GM23338 (cell line): ENCODE data around the gene TMEM14A. TPM values are rescaled to one million over a fixed set of nuclear protein-coding genes. Genes with fewer than 3 reads are reported as not detected.

Experiments
- ATAC-seq: fragments of 200-7000 bp; cut with Tn5 transposase; 3 replicates; pipeline ENCODE4 v1.9.1; 2020
- DNase-seq: peaks from one replicate; pipeline ENCODE4 v3.0.0-alpha.2; 2015; ENCODE audit warnings: low spot score
- H2AFZ ChIP-seq: fragments of 200-600 bp; sonication (generic); 2 replicates; pipeline ENCODE4 v1.8.0; 2016; ENCODE audit warnings: antibody characterized with exemption, mild to moderate bottlenecking, moderate library complexity
- H3F3A ChIP-seq: fragments of 200-600 bp; sonication (generic); replicated peaks from 2 replicates; pipeline ENCODE4 v1.8.0; 2017; ENCODE audit warnings: antibody characterized with exemption, mixed run types, low read depth
- H3K27ac ChIP-seq: fragments of 200-600 bp; sonication (generic); 2 replicates; pipeline ENCODE4 v1.6.1; 2016; ENCODE audit warnings: low read depth
- H3K27me3 ChIP-seq: fragments of 200-600 bp; sonication (generic); 2 replicates; pipeline ENCODE4 v1.8.0; 2016; ENCODE audit warnings: mild to moderate bottlenecking, mixed run types, moderate library complexity; ENCODE audit not compliant: insufficient read depth
- H3K36me3 ChIP-seq: fragments of 200-600 bp; sonication (generic); 2 replicates; pipeline ENCODE4 v1.8.0; 2016; ENCODE audit warnings: mild to moderate bottlenecking; ENCODE audit not compliant: insufficient read depth
- H3K4me1 ChIP-seq: fragments of 200-600 bp; sonication (generic); 2 replicates; pipeline ENCODE4 v1.8.0; 2016; ENCODE audit warnings: mild to moderate bottlenecking, moderate library complexity; ENCODE audit not compliant: insufficient read depth
- H3K4me2 ChIP-seq: fragments of 200-600 bp; sonication (generic); 2 replicates; pipeline ENCODE4 v1.7.1; 2017; ENCODE audit warnings: mixed run types
- H3K4me3 ChIP-seq: fragments of 200-600 bp; sonication (generic); 2 replicates; pipeline ENCODE4 v1.6.1; 2016; ENCODE audit warnings: mixed run types
- H3K79me2 ChIP-seq: fragments of 200-600 bp; sonication (generic); replicated peaks from 2 replicates; pipeline ENCODE4 v1.8.0; 2017; ENCODE audit warnings: mild to moderate bottlenecking; ENCODE audit not compliant: insufficient read depth
- H3K9me2 ChIP-seq: fragments of 200-600 bp; sonication (generic); 2 replicates; pipeline ENCODE4 v1.8.0; 2017; ENCODE audit not compliant: insufficient read depth
- H4K20me1 ChIP-seq: fragments of 200-600 bp; sonication (generic); replicated peaks from 2 replicates; pipeline ENCODE4 v1.8.0; 2017; ENCODE audit warnings: mild to moderate bottlenecking; ENCODE audit not compliant: insufficient read depth
- H3K27ac Mint-ChIP-seq: 2 replicates; pipeline ENCODE4 v1.8.0; 2020; ENCODE audit warnings: inconsistent platforms, mild to moderate bottlenecking, moderate library complexity, mixed read lengths
- H3K27me3 Mint-ChIP-seq: 3 replicates; pipeline ENCODE4 v1.8.0; 2022; ENCODE audit warnings: low read depth, mild to moderate bottlenecking, moderate library complexity, mixed read lengths, inconsistent platforms; ENCODE audit not compliant: insufficient read depth, poor library complexity
- H3K36me3 Mint-ChIP-seq: 3 replicates; pipeline ENCODE4 v1.8.0; 2021; ENCODE audit warnings: low read depth, mild to moderate bottlenecking, inconsistent platforms, moderate library complexity, mixed read lengths
- H3K4me1 Mint-ChIP-seq: 3 replicates; pipeline ENCODE4 v1.8.0; 2020; ENCODE audit warnings: mild to moderate bottlenecking, inconsistent platforms, mixed read lengths
- H3K4me3 Mint-ChIP-seq: 3 replicates; pipeline ENCODE4 v1.8.0; 2021; ENCODE audit warnings: moderate library complexity, mild to moderate bottlenecking, inconsistent platforms, mixed read lengths
- H3K9me3 Mint-ChIP-seq: 3 replicates; pipeline ENCODE4 v1.8.0; 2020; ENCODE audit warnings: moderate library complexity, mild to moderate bottlenecking, inconsistent platforms, mixed read lengths
- CREB1 ChIP-seq: fragments of 250-450 bp; sonication (Bioruptor Pico); IDR thresholded peaks from 2 replicates; pipeline ENCODE4 v1.5.0; 2020; ENCODE audit warnings: low read depth, mild to moderate bottlenecking, moderate library complexity
- EZH2 ChIP-seq: fragments of 200-600 bp; sonication (generic); IDR thresholded peaks from one replicate; pipeline ENCODE4 v1.8.0; 2017; ENCODE audit warnings: antibody characterized with exemption, mild to moderate bottlenecking, low read depth; ENCODE audit not compliant: unreplicated experiment
- EZH2phosphoT487 ChIP-seq: fragments of 200-600 bp; sonication (generic); IDR thresholded peaks from one replicate; pipeline ENCODE4 v1.8.1; 2018; ENCODE audit warnings: antibody characterized with exemption; ENCODE audit not compliant: unreplicated experiment
- JUNB ChIP-seq: IDR thresholded peaks from one replicate; pipeline ENCODE4 v1.6.1; 2016; ENCODE audit warnings: antibody characterized with exemption; ENCODE audit not compliant: unreplicated experiment
- NANOG ChIP-seq: IDR thresholded peaks from 2 replicates; pipeline ENCODE4 v1.6.1; 2016; ENCODE audit warnings: antibody characterized with exemption, borderline replicate concordance
- POLR2AphosphoS5 ChIP-seq: IDR thresholded peaks from 2 replicates; pipeline ENCODE4 v1.6.1; 2016; ENCODE audit warnings: antibody characterized with exemption, low read depth
- STAT1 ChIP-seq: IDR thresholded peaks from one replicate; pipeline ENCODE4 v1.6.1; 2016; ENCODE audit warnings: antibody characterized with exemption; ENCODE audit not compliant: unreplicated experiment
- ZNF114 ChIP-seq: fragments of 250-450 bp; sonication (Bioruptor Pico); IDR thresholded peaks from 2 replicates; pipeline ENCODE4 v1.5.0; 2020; ENCODE audit warnings: mild to moderate bottlenecking, moderate library complexity
- ZNF331 ChIP-seq: fragments of 250-450 bp; sonication (Bioruptor Pico); IDR thresholded peaks from 2 replicates; pipeline ENCODE4 v1.5.0; 2020; ENCODE audit warnings: low read depth, mild to moderate bottlenecking, moderate library complexity
- ZNF462 ChIP-seq: fragments of 250-450 bp; sonication (Bioruptor Pico); IDR thresholded peaks from 2 replicates; pipeline ENCODE4 v1.5.0; 2020; ENCODE audit warnings: mild to moderate bottlenecking, moderate library complexity
- polyA plus RNA-seq: library from polyadenylated mRNA; unstranded; fragments of >200 nt; fragmentation: Nextera tagmentation; extraction: Ambion mirVana; gene quantifications from 2 replicates; pipeline ENCODE4 v1.2.1, GENCODE V29; 2016
- total RNA-seq: library from RNA; depleted of rRNA; stranded (reverse); fragments of >200 nt; shearing (Covaris generic); gene quantifications from 2 replicates; pipeline ENCODE4 v1.2.3, GENCODE V29; 2014
- TF ChIP-seq, protein P1 (sequence below), 2 experiments: fragments of 200-600 bp in 1 of 2; sonication (generic) in 1 of 2; conservative IDR thresholded peaks; 2 replicates each; pipeline versions ENCODE4 v1.5.1 to v1.6.1; 2016 to 2017; ENCODE audit warnings: antibody characterized with exemption in 2 of 2, low read depth in 2 of 2, mild to moderate bottlenecking in 2 of 2, moderate library complexity in 1 of 2
- TF ChIP-seq, protein P2 (sequence below): IDR thresholded peaks from one replicate; pipeline ENCODE4 v1.6.1; 2018; ENCODE audit warnings: antibody characterized with exemption; ENCODE audit not compliant: unreplicated experiment

Gene TMEM14A
- total and polyA plus RNA-seq, 2 experiments from 2014 or later, result 13.9 to 36.0 TPM

GRCh38 chr6:52697903-52698302 lies 27.0 kb downstream of the TMEM14A start (continued):
- TF ChIP-seq JUNB, result no peak

- no peak overlapping the region for H3K4me3 Mint-ChIP-seq
- H4K20me1 ChIP-seq, result no peaks in the 10 kb centered on the region
- peaks cover 23% of the 10 kb centered on the region; the same call in 2 of the 3 replicates for H3K9me3 Mint-ChIP-seq
- H3K27me3 Mint-ChIP-seq, result no peaks in the 10 kb centered on the region
- no peaks in the 10 kb centered on the region for H3K4me1 ChIP-seq
- no peak overlapping the region for H3K27ac ChIP-seq
- DNase-seq, result no peak
- no peak overlapping the region for H2AFZ ChIP-seq
- no peak overlapping the region for H3K4me2 ChIP-seq
- no peak overlapping the region for H3K27ac Mint-ChIP-seq
- no peaks in the 10 kb centered on the region for H3F3A ChIP-seq
- peaks cover 3% of the 10 kb centered on the region; the same call in 1 of the 3 replicates for H3K36me3 Mint-ChIP-seq
- no peaks in the 10 kb centered on the region for H3K4me1 Mint-ChIP-seq
- no peaks in the 10 kb centered on the region for H3K27me3 ChIP-seq
- no peak for ATAC-seq
- H3K9me2 ChIP-seq, result no peaks in the 10 kb centered on the region; the same call in 1 of the 2 replicates
- no peaks in the 10 kb centered on the region; the same call in 1 of the 2 replicates for H3K36me3 ChIP-seq
- H3K4me3 ChIP-seq, result no peak overlapping the region
- TF ChIP-seq POLR2AphosphoS5, result no peak
- TF ChIP-seq EZH2phosphoT487, result no peak
- TF ChIP-seq NANOG, result no peak
- no peak for TF ChIP-seq CREB1 (CRISPR knock-in tag)
- TF ChIP-seq EZH2, result no peak
- TF ChIP-seq ZNF114, result no peak
- no peak for TF ChIP-seq ZNF462
- TF ChIP-seq, protein P1, sequence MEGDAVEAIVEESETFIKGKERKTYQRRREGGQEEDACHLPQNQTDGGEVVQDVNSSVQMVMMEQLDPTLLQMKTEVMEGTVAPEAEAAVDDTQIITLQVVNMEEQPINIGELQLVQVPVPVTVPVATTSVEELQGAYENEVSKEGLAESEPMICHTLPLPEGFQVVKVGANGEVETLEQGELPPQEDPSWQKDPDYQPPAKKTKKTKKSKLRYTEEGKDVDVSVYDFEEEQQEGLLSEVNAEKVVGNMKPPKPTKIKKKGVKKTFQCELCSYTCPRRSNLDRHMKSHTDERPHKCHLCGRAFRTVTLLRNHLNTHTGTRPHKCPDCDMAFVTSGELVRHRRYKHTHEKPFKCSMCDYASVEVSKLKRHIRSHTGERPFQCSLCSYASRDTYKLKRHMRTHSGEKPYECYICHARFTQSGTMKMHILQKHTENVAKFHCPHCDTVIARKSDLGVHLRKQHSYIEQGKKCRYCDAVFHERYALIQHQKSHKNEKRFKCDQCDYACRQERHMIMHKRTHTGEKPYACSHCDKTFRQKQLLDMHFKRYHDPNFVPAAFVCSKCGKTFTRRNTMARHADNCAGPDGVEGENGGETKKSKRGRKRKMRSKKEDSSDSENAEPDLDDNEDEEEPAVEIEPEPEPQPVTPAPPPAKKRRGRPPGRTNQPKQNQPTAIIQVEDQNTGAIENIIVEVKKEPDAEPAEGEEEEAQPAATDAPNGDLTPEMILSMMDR (conservative IDR thresholded peaks at IDR 0.05; ENCODE audit: low read depth in 2 of 2), result no peak
- TF ChIP-seq STAT1, result no peak
- TF ChIP-seq JUNB, result no peak
- TF ChIP-seq ZNF331 (CRISPR knock-in tag), result no peak
- TF ChIP-seq, protein P2, sequence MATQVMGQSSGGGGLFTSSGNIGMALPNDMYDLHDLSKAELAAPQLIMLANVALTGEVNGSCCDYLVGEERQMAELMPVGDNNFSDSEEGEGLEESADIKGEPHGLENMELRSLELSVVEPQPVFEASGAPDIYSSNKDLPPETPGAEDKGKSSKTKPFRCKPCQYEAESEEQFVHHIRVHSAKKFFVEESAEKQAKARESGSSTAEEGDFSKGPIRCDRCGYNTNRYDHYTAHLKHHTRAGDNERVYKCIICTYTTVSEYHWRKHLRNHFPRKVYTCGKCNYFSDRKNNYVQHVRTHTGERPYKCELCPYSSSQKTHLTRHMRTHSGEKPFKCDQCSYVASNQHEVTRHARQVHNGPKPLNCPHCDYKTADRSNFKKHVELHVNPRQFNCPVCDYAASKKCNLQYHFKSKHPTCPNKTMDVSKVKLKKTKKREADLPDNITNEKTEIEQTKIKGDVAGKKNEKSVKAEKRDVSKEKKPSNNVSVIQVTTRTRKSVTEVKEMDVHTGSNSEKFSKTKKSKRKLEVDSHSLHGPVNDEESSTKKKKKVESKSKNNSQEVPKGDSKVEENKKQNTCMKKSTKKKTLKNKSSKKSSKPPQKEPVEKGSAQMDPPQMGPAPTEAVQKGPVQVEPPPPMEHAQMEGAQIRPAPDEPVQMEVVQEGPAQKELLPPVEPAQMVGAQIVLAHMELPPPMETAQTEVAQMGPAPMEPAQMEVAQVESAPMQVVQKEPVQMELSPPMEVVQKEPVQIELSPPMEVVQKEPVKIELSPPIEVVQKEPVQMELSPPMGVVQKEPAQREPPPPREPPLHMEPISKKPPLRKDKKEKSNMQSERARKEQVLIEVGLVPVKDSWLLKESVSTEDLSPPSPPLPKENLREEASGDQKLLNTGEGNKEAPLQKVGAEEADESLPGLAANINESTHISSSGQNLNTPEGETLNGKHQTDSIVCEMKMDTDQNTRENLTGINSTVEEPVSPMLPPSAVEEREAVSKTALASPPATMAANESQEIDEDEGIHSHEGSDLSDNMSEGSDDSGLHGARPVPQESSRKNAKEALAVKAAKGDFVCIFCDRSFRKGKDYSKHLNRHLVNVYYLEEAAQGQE, result no peak
- no peaks in the 10 kb centered on the region for H3K79me2 ChIP-seq
Measured at GRCh38 chr6:52704060-52704459, 33.1 kb downstream of the TMEM14A start.
